M059J (cell line): ENCODE results near the gene DEGS1. TPM values are rescaled to one million over a fixed set of nuclear protein-coding genes. Genes with fewer than 3 reads are reported as not detected.
A peak's percentile ranks its signal among the peaks of the same experiment; 100 is the strongest.

Source experiments
- DNase-seq: peaks from one replicate; pipeline ENCODE4 v3.0.0-alpha.2; 2012; ENCODE audit warnings: low read depth
- total RNA-seq: library from RNA; depleted of rRNA; stranded (reverse); fragments of >200 nt; shearing (Covaris generic); gene quantifications from 2 replicates; pipeline ENCODE4 v1.2.3, GENCODE V29; 2014; rRNA removed

DEGS1 gene
- total RNA-seq = 163 and 182 TPM in 2 replicates

- DNase-seq = peak; percentile 81
These were observed at the start of gene DEGS1 for GRCh38 chr1:224182866-224183590. TSS of gene DEGS1 (plus strand) at chr1:224183240. CDS start at chr1:224183337, 97 bp downstream.

GRCh38 chr1:224133741-224134299, 49.2 kb upstream of the DEGS1 start:
- DNase-seq = no peak

- no peak for DNase-seq
These were observed 45.5 kb upstream of the DEGS1 start for GRCh38 chr1:224137518-224137917.

- DNase-seq = no peak
These were observed 44.8 kb upstream of the DEGS1 start for GRCh38 chr1:224138198-224138597.

GRCh38 chr1:224141693-224142092, 41.3 kb upstream of the DEGS1 start:
- no peak for DNase-seq

GRCh38 chr1:224149709-224150108, 33.3 kb upstream of the DEGS1 start:
- peak; percentile 11 for DNase-seq

- DNase-seq = no peak
These were observed 31.9 kb upstream of the DEGS1 start for GRCh38 chr1:224151117-224151516.

GRCh38 chr1:224157316-224157715, 25.7 kb upstream of the DEGS1 start:
- no peak for DNase-seq

- DNase-seq = no peak
These were observed 23.5 kb upstream of the DEGS1 start for GRCh38 chr1:224159541-224159940.

GRCh38 chr1:224160171-224160682, 22.8 kb upstream of the DEGS1 start:
- DNase-seq = no peak

GRCh38 chr1:224162768-224163167, 20.3 kb upstream of the DEGS1 start:
- no peak for DNase-seq

- no peak for DNase-seq
These were observed 19.7 kb upstream of the DEGS1 start for GRCh38 chr1:224163311-224163710.

GRCh38 chr1:224168859-224169380, 14.1 kb upstream of the DEGS1 start:
- peak; percentile 97 for DNase-seq

GRCh38 chr1:224169718-224170270, 13.2 kb upstream of the DEGS1 start:
- peak; percentile 36 for DNase-seq

GRCh38 chr1:224170343-224170742, 12.7 kb upstream of the DEGS1 start:
- peak; percentile 12 for DNase-seq

GRCh38 chr1:224170748-224171478, 12.1 kb upstream of the DEGS1 start:
- peak; percentile 35 for DNase-seq

GRCh38 chr1:224172229-224172628, 10.8 kb upstream of the DEGS1 start:
- DNase-seq = no peak

- DNase-seq = peak; percentile 10
These were observed 9.5 kb upstream of the DEGS1 start for GRCh38 chr1:224173523-224173922.

GRCh38 chr1:224175617-224176016, 7.4 kb upstream of the DEGS1 start:
- no peak for DNase-seq

GRCh38 chr1:224177356-224177999, 5.6 kb upstream of the DEGS1 start:
- no peak for DNase-seq

- DNase-seq = no peak
These were observed 4.1 kb upstream of the DEGS1 start for GRCh38 chr1:224178894-224179293.
